Gastrocnemius medialis (tissue), 4 donors: ENCODE data around the gene NOS1AP.

ENCODE experiments used
- POLR2A ChIP-seq, 2 donors: fragments of 450-650 bp; IDR thresholded peaks; one replicate each; pipeline ENCODE4 v1.6.1; 2017; ENCODE audit warnings: antibody characterized with exemption in 2 of 2, mild to moderate bottlenecking in 2 of 2, moderate library complexity in 2 of 2
- TF ChIP-seq, protein P1 (sequence below), 5 experiments: fragments of 450-650 bp in 3 of 5; fragments of 200-600 bp in 2 of 5; sonication (generic) in 2 of 5; IDR thresholded peaks in 4 of 5; conservative IDR thresholded peaks in 1 of 5; 1 replicate in 4 of 5; 2 replicates in 1 of 5; pipeline ENCODE4 v1.5.1; 2016 to 2019; ENCODE audit warnings: antibody characterized with exemption in 5 of 5, mild to moderate bottlenecking in 3 of 5, moderate library complexity in 3 of 5

DNA sequence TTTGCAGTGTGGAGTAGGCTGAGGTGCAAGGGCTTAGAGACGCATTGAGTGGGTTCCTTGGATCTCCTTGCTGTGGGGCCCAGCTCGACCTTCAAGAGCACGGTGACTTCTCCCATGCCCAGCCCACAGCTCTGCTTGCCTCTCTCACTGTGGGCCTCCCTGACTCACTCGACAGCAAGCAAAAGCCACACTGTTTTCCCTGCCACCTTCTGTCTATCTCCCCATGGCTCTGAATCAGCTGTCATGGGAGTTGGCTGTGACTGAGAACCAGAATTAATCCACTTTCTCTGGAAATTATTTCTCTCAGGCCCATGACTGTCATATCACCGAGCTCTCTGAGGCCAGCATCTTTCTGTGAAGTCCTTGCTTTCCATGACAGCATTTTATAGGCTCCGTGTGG, 140.7 kb downstream of the NOS1AP start:
- TF ChIP-seq, protein P1, sequence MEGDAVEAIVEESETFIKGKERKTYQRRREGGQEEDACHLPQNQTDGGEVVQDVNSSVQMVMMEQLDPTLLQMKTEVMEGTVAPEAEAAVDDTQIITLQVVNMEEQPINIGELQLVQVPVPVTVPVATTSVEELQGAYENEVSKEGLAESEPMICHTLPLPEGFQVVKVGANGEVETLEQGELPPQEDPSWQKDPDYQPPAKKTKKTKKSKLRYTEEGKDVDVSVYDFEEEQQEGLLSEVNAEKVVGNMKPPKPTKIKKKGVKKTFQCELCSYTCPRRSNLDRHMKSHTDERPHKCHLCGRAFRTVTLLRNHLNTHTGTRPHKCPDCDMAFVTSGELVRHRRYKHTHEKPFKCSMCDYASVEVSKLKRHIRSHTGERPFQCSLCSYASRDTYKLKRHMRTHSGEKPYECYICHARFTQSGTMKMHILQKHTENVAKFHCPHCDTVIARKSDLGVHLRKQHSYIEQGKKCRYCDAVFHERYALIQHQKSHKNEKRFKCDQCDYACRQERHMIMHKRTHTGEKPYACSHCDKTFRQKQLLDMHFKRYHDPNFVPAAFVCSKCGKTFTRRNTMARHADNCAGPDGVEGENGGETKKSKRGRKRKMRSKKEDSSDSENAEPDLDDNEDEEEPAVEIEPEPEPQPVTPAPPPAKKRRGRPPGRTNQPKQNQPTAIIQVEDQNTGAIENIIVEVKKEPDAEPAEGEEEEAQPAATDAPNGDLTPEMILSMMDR (IDR thresholded peaks at IDR 0.05 in 4 of 5, conservative IDR thresholded peaks at IDR 0.05 in 1 of 5): no peak
- no peak for TF ChIP-seq POLR2A (IDR thresholded peaks at IDR 0.05)
